ENCODE measurements around the gene MRAS. TPM values are rescaled to one million over a fixed set of nuclear protein-coding genes. Genes with fewer than 3 reads are reported as not detected.

The MRAS gene
- total RNA-seq, 1 donor from 2014 or later = 41.5 TPM

- DNase-seq = no peak
- H3K4me1 Mint-ChIP-seq (ENCODE audit: low read depth, unreplicated experiment) = peaks cover 7% of the 10 kb centered on the region
- no peak overlapping the region for H3K27ac Mint-ChIP-seq (ENCODE audit: unreplicated experiment)
- no peak for TF ChIP-seq CTCF (IDR thresholded peaks at IDR 0.05; ENCODE audit: partially characterized antibody, unreplicated experiment)
- peaks cover 2% of the 10 kb centered on the region for H3K9me3 Mint-ChIP-seq (ENCODE audit: unreplicated experiment)
- no peak overlapping the region for H3K4me3 Mint-ChIP-seq (ENCODE audit: unreplicated experiment)
- H3K36me3 Mint-ChIP-seq (ENCODE audit: unreplicated experiment) = peaks cover 6% of the 10 kb centered on the region
- peaks cover 3% of the 10 kb centered on the region for H3K27me3 Mint-ChIP-seq (ENCODE audit: unreplicated experiment)
Observed at GRCh38 chr3:138395865-138396751, 47.7 kb downstream of the MRAS start.

- Mint-ChIP-seq H3K36me3 (ENCODE audit: unreplicated experiment) (peaks cover 8% of the 10 kb centered on the region), H3K9me3 (ENCODE audit: unreplicated experiment) (peaks cover 2% of the 10 kb centered on the region)
- no peak for DNase-seq
Observed at GRCh38 chr3:138396752-138397410, 48.5 kb downstream of the MRAS start.

GRCh38 chr3:138397983-138398382 lies 49.6 kb downstream of the MRAS start:
- peaks cover 2% of the 10 kb centered on the region for H3K9me3 Mint-ChIP-seq (ENCODE audit: unreplicated experiment)
- no peak overlapping the region for H3K27ac Mint-ChIP-seq (ENCODE audit: unreplicated experiment)
- H3K4me1 Mint-ChIP-seq (ENCODE audit: low read depth, unreplicated experiment) = peaks cover 7% of the 10 kb centered on the region
- H3K27me3 Mint-ChIP-seq (ENCODE audit: unreplicated experiment) = peaks cover 3% of the 10 kb centered on the region
- no peak overlapping the region for H3K4me3 Mint-ChIP-seq (ENCODE audit: unreplicated experiment)
- peaks cover 8% of the 10 kb centered on the region for H3K36me3 Mint-ChIP-seq (ENCODE audit: unreplicated experiment)
- TF ChIP-seq CTCF (IDR thresholded peaks at IDR 0.05; ENCODE audit: partially characterized antibody, unreplicated experiment) = no peak
- no peak for DNase-seq

More at GRCh38 chr3:138396752-138397410, 48.5 kb downstream of the MRAS start:
- Mint-ChIP-seq H3K4me3 (ENCODE audit: unreplicated experiment) (peak overlapping the region; percentile 10), H3K27ac (ENCODE audit: unreplicated experiment) (no peak overlapping the region), H3K4me1 (ENCODE audit: low read depth, unreplicated experiment) (peaks cover 7% of the 10 kb centered on the region), H3K27me3 (ENCODE audit: unreplicated experiment) (peaks cover 3% of the 10 kb centered on the region)
- TF ChIP-seq CTCF (IDR thresholded peaks at IDR 0.05; ENCODE audit: partially characterized antibody, unreplicated experiment) = no peak

- TF ChIP-seq CTCF (IDR thresholded peaks at IDR 0.05; ENCODE audit: partially characterized antibody, unreplicated experiment) = no peak
- Mint-ChIP-seq H3K27ac (ENCODE audit: unreplicated experiment) (no peak overlapping the region), H3K36me3 (ENCODE audit: unreplicated experiment) (peaks cover 10% of the 10 kb centered on the region), H3K4me3 (ENCODE audit: unreplicated experiment) (no peak overlapping the region), H3K9me3 (ENCODE audit: unreplicated experiment) (peaks cover 2% of the 10 kb centered on the region), H3K4me1 (ENCODE audit: low read depth, unreplicated experiment) (peaks cover 7% of the 10 kb centered on the region), H3K27me3 (ENCODE audit: unreplicated experiment) (peaks cover 3% of the 10 kb centered on the region)
- DNase-seq = no peak
Observed at GRCh38 chr3:138398791-138399575, 50.6 kb downstream of the MRAS start.

Measured in glutamatergic neuron (in vitro differentiated cells).